Measurements from ENCODE around the gene DNAH1. TPM values are rescaled to one million over a fixed set of nuclear protein-coding genes. Genes with fewer than 3 reads are reported as not detected.
"Not testable (repeated sequence)": the region's sequence is repeated elsewhere in the genome, so short reads cannot be mapped to it uniquely, and the experiment has no call there.

The DNAH1 gene
- 10 to 100 TPM in 2 of 3 donors, 1 to 10 TPM in 1; 9.0 to 25.9 (median 10.9) TPM for total RNA-seq
- long read RNA-seq, donor 1, partial matches to known transcripts: 5 of 9 reads
- long read RNA-seq, donor 1, other reads (novel, unspliced or antisense): 4 of 9 reads
- long read RNA-seq, donor 2, partial matches to known transcripts: 1 of 2 reads
- long read RNA-seq, donor 2, other reads (novel, unspliced or antisense): 1 of 2 reads

DNA sequence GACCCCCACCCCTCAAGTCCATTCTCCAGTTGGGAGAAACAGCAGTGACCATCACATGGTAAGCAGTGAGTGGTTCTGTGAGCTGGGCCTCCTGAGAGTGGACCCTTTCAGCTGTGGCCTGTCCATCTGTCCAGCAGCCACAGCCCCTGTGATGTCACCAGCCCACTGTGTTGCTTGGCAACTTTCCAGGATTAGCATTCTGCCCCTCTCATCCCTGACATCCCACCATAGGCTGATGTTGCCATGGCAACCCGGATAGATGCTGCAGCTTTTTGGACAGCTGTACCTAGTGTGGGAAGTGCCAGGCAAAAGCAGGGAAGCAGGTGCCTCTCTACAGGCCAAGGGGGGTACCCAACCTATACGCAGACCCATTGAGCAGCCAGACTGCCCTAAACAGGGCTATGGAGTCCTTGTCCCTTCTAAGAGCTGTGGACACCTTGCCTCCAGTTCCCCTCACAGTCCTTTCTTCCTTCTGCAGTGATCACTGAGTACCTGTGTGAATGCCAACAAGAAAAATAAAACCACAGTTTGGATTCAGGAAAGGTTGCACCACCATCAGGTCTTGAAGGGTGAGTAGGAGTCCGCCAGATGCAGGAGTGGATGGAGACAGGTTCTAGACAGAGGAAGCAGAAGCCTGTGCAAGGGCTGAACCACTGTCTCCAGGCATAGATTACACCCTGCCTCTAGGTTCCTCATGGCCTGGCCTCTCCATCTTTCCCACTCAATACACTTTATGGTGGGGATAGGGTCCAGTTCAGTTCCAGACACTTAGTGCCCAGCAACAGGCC, at the start of gene DNAH1:
DNAH1 (plus strand) TSS at position 343 of the 788 bp plus-strand sequence. CDS start 6,124 bp downstream, outside the sequence.
- H3K9me3 ChIP-seq: no peaks in the 10 kb centered on the region
- ATAC-seq: no peak
- peaks cover 7% of the 10 kb centered on the region for H3K4me1 ChIP-seq (ENCODE audit: low read depth)
- H3K4me3 ChIP-seq: no peak within 1 kb of the TSS
- H3K36me3 ChIP-seq (ENCODE audit: low read depth): no peaks in the 10 kb centered on the region
- no peak for DNase-seq
- intact Hi-C loops (cut with DNase I, micrococcal nuclease): no loop called here
- TF ChIP-seq, protein P1, sequence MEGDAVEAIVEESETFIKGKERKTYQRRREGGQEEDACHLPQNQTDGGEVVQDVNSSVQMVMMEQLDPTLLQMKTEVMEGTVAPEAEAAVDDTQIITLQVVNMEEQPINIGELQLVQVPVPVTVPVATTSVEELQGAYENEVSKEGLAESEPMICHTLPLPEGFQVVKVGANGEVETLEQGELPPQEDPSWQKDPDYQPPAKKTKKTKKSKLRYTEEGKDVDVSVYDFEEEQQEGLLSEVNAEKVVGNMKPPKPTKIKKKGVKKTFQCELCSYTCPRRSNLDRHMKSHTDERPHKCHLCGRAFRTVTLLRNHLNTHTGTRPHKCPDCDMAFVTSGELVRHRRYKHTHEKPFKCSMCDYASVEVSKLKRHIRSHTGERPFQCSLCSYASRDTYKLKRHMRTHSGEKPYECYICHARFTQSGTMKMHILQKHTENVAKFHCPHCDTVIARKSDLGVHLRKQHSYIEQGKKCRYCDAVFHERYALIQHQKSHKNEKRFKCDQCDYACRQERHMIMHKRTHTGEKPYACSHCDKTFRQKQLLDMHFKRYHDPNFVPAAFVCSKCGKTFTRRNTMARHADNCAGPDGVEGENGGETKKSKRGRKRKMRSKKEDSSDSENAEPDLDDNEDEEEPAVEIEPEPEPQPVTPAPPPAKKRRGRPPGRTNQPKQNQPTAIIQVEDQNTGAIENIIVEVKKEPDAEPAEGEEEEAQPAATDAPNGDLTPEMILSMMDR (IDR thresholded peaks at IDR 0.05): no peak

DNA sequence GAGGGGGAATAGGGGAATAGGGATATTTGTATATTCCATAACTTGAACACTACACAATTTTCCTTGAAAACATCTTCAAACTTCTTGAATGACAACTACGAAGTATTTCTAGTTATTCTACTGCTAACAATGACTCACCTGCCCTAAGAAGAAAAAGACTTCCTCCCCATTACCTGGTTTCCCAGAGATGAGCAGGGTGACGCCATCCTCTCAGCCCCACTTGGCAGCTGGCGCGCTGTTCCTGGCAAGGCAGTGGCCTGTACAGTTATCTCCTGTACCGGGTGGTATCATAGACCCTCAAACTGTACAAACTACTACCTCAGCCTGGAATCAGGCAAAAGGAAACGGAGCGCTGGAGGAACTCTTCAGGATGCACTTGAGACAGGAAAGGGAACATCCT, 48.1 kb upstream of the DNAH1 start:
- TF ChIP-seq, protein P1 (IDR thresholded peaks at IDR 0.05): no peak
- Histone ChIP-seq H3K4me3 (no peak overlapping the region), H3K9me3 (no peaks in the 10 kb centered on the region), H3K4me1 (ENCODE audit: low read depth) (peaks cover 20% of the 10 kb centered on the region), H3K36me3 (ENCODE audit: low read depth) (peaks cover 11% of the 10 kb centered on the region)
- DNase-seq (peak in 1 of 3 donors; percentile 9), ATAC-seq (peak; percentile 18)
- intact Hi-C loops (cut with DNase I, micrococcal nuclease): no loop called here

DNA sequence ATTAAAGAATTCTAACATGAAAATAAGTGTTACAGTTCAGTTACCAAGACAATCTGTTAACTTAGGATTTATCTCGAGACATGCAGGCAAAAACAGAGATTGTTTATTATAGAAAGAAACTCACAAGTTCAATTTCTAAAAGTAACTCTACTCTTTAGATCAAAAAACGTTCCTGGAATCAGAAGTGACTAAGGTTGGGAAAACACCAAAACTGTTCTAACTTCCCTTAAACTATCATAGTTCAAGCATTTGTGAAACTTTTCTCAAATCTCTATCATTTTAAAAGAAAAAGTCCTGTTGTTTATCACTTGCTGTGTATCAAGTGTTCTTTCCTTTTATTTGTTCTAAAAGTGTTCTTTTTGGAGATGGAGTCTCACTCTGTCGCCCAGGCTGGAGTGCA, 46.3 kb upstream of the DNAH1 start:
- DNase-seq: no peak
- ATAC-seq: no peak
- Histone ChIP-seq H3K36me3 (ENCODE audit: low read depth) (peaks cover 11% of the 10 kb centered on the region), H3K9me3 (no peaks in the 10 kb centered on the region), H3K4me3 (no peak overlapping the region), H3K4me1 (ENCODE audit: low read depth) (peaks cover 26% of the 10 kb centered on the region)
- TF ChIP-seq, protein P1 (IDR thresholded peaks at IDR 0.05): no peak
- intact Hi-C loops (cut with DNase I, micrococcal nuclease): no loop called here

DNA sequence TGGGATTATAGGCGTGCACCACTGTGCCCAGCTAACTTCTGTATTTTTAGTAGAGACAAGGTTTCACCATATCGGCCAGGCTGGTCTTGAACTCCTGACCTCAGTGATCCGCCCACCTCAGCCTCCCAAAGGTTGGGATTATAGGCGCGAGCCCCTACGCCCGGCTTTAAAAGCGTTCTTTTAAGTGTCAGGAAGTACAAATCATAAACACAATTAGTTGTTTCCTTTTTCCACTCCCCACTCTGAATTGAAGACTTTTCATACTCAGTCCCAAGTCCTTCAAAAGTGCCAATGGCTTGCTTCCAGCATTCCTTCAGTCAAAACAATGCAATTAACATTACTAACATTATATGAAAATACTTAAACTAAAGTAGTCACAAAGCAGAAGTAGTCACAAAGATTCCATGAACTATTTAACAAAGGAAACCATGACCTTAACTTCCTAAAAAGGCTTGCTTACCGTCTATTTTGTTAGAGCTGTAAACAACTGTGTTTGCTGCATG, 45.8 kb upstream of the DNAH1 start:
- Histone ChIP-seq H3K4me3 (no peak overlapping the region), H3K36me3 (ENCODE audit: low read depth) (peaks cover 11% of the 10 kb centered on the region), H3K9me3 (no peaks in the 10 kb centered on the region), H3K4me1 (ENCODE audit: low read depth) (peaks cover 30% of the 10 kb centered on the region)
- TF ChIP-seq, protein P1 (IDR thresholded peaks at IDR 0.05): no peak
- ATAC-seq: peak; percentile 32
- intact Hi-C loops (cut with DNase I, micrococcal nuclease): no loop called here
- DNase-seq: peak in 1 of 3 donors; percentile 27

DNA sequence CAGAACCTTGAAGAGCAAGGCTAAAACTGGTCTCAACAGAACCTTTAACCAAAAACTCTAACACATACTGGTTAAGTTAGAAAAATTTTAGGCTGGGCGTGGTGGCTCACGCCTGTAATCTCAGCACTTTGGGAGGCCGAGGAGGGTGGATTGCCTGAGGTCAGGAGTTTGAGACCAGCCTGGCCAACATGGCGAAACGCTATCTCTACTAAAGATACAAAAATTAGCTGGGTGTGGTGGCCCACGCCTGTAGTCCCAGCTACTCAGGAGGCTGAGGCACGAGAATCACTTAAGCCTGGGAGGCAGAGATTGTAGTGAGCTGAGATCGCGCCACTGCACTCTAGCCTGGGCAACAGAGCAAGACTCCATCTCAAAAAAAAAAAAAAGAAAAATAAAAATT, 43.9 kb upstream of the DNAH1 start:
- H3K9me3 ChIP-seq; ATAC-seq; H3K4me3 ChIP-seq; intact Hi-C loops (cut with DNase I, micrococcal nuclease): not testable (repeated sequence)
- Histone ChIP-seq H3K4me1 (ENCODE audit: low read depth) (peaks cover 46% of the 10 kb centered on the region), H3K36me3 (ENCODE audit: low read depth) (peaks cover 11% of the 10 kb centered on the region)
- peak in 1 of 3 donors; percentile 14 for DNase-seq

DNA sequence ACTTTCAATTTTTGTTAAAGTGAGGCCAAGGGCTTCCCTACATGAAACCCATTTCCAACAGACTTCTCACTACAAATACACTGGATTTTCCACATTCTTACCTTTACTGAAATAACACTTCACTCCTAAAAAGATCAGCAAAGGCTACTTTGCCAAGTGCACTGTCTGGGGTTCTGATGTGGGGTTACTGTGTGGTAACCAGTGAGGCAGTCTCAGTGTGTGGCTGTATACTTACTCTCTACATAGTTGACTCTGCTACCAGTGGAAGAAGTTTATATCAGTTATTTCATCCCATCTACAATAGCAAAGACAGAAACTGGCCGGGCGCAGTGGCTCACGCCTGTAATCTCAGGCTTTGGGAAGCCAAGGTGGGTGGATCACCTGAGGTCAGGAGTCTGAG, 43.3 kb upstream of the DNAH1 start:
- intact Hi-C loops (cut with DNase I, micrococcal nuclease): no loop called here

DNA sequence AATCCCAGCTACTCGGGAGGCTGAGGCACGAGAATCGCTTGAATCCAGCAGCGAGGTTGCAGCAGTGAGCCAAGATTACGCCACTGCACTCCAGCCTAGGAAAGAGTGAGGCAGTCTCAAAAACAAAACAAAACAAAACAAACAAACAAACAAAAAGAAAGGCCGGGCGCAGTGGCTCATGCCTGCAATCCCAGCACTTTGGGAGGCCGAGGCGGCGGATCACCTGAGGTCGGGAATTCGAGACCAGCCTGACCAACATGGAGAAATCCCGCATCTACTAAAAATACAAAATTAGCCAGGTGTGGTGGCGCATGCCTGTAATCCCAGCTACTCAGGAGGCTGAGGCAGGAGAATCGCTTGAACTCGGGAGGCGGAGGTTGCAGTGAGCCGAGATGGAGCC, 41.3 kb upstream of the DNAH1 start:
- H3K4me3 ChIP-seq; H3K9me3 ChIP-seq; intact Hi-C loops (cut with DNase I, micrococcal nuclease); H3K36me3 ChIP-seq (ENCODE audit: low read depth); ATAC-seq: not testable (repeated sequence)
- peak in 1 of 3 donors; percentile 27 for DNase-seq
- H3K4me1 ChIP-seq (ENCODE audit: low read depth): peaks cover 46% of the 10 kb centered on the region

More for the DNA sequence above, 43.3 kb upstream of the DNAH1 start:
- peak in 1 of 3 donors; percentile 4 for DNase-seq
- ATAC-seq: no peak
- no peak overlapping the region for H3K4me3 ChIP-seq
- peaks cover 46% of the 10 kb centered on the region for H3K4me1 ChIP-seq (ENCODE audit: low read depth)
- peaks cover 7% of the 10 kb centered on the region for H3K36me3 ChIP-seq (ENCODE audit: low read depth)
- TF ChIP-seq, protein P1 (IDR thresholded peaks at IDR 0.05): no peak
- H3K9me3 ChIP-seq: no peaks in the 10 kb centered on the region
